TTC549 (cell line): Measurements from ENCODE around the gene YAE1.

Experiments
- FAIRE-seq: peaks from 2 replicates; lab custom pipeline; 2012; peaks lifted over from hg19 to GRCh38; lab: Jason Lieb, UNC

The YAE1 gene

DNA sequence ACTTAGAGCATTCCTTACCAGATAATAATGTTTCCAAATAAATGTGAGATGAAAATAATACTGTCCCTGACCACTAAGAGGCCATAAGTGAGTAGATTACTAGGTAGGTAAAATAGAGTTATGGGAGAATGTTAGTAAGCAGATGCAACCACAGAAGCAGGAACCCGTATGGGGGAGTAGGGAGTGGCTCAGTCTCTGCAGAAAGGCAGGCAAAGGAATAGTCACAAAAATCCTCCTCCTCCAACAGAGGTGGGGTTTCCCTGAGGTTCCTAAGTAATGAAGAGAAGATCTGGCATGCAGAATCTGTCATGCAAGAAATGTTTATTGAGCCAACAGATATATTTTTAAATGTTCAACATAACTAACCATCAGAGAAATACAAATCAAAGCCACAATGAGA, 9.0 kb upstream of the YAE1 start:
- no peak for FAIRE-seq

DNA sequence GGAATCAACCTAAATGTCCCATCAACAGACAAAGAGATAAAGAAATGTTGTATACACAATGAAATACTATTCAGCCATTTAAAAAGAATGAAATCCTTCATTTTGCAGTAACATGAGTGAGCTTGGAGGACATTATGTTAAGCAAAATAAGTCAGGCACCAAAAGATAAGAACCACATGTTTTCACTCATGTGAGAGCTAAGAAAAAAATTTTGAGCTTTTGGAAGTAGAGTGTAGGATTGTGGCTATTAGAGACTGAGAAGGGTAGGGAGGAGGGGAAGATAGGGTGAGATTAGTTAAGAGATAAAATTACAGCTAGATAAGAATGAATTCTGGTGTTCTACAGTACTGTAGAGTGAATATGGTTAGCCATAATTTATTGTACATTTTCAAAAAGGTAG, 8.3 kb upstream of the YAE1 start:
- FAIRE-seq = no peak

DNA sequence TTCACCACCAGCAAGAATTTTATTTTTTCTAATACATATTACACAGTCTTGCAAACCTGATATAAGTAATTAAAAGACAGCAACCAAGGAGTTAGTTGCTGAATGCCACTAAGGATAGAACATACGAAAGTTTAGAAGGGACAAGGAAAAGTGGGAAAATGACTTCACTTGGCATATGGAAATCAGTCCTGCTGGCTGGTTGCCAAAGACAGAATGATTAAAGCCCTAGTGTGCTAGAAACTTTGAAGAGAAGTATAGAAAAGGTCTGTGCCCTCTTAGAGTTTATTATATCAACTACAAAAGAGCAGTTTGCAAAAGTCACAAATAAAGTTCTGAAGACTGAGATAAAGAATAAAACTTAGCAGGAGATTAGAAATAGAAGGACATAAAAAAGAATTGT, 5.8 kb upstream of the YAE1 start:
- FAIRE-seq = no peak

DNA sequence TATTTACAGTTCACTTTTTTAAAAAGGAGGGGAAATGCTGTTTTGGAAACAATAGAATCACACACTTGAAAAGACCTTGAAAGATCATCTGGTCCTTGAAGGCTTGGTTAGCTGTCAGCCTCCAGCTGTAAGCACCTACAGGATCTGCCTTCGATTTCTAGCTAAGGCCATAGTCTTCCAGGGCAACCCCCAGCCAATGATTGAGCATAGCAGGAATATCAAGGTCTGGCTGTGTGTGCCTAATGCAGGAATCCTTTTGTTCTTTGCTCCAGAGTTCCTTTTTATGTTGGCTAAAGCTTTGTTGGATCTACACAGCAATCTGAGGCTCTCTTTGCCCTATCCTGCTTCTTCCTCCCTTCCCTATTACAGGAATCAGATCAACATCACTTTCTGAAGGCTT, 5.2 kb upstream of the YAE1 start:
- no peak for FAIRE-seq

DNA sequence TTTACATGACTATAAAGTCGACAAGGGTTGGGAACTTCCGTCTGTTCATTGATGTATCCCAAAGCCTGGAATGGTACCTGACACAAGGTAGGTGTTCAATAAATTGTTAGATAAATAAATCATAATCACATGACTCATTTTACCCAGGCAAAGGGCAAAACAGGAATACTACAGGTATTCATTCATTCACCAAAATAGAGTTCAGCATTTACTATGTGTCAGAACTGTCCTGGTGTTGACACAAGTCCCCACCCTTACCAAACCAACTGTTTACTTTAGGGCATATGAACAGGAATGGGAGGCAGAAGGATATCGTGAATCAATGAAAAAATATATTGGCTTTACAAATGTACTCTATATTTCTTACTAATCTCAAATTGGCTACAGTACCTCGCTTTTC, 666 bp upstream of the YAE1 start:
- no peak for FAIRE-seq

DNA sequence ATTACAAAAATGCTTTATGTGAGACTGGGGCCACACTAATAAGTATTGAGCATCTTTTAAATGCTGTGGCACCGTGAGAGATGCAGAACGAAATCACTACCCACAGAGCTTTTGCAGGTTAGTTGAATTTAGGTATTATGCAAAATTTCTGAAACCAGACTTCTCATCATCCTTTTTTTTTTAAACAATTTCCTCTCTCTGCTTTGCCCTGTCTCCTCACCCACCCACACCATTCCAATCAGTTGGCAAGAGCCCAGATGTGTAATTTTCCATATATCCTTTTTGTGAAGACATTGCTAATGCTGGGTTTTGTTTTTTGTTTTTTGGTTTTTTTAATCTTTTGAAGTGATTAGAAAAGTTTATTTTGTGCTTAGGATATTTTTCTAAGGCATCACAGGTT, 1.1 kb downstream of the YAE1 start:
- FAIRE-seq = no peak

DNA sequence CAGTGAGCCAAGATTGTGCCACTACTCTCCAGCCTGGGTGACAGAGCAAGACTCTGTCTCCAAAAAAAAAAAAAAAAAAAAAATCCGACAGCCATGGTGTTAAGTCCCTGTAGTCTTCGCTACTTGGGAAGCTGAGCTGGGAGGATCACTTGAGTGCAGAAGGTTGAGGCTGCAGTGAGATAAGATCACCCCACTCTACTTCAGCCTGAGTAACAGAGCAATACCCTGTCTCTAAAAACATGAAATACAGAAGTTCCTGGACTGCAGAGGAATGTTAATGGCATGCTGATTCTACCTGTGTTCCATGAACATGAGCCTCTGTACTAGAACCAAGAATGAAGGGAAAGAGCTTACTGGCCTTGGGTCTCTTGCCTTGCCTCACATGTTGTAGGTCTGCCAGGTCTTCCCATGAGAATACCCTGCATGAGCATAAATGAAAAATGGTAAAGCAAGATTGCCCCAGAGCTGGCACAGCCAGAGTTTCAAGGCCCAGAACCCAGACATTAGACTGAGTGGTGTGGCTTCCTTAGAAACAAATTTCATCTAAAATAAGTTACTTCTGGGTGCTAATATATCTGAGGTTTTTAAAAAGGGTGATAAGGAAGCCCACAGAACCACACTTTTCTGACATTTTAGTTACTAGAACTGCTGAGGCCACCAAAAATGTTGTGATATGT, 8.6 kb downstream of the YAE1 start:
- FAIRE-seq = no peak

DNA sequence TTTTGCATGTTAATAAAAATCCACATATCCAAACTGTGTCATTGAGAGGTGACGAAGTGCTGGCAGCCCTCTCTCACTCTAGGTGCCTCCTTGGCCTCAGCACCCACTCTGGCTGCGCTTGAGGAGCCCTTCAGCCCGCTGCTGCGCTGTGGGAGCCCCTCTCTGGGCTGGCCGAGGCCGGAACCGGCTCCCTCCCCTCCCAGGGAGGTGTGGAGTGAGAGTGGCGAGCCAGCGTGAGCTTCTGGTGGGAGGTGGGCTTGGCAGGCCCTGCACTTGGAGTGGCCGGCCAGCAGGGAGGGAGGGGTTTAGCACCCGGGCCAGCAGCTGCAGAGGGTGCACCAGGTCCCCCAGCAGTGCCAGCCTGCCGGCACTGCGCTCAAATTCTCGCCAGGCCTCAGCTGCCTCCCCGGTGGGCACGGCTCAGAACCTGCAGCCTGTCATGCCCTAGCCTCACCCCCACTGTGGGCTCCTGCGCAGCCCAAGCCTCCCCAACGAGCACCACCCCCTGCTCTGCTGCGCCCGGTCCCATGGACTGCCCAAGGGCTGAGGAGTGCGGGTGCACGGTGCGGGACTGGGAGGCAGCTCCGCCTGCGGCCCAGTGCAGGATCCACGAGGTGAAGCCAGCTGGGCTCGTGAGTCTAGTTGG, 11.1 kb downstream of the YAE1 start:
- FAIRE-seq = no peak

DNA sequence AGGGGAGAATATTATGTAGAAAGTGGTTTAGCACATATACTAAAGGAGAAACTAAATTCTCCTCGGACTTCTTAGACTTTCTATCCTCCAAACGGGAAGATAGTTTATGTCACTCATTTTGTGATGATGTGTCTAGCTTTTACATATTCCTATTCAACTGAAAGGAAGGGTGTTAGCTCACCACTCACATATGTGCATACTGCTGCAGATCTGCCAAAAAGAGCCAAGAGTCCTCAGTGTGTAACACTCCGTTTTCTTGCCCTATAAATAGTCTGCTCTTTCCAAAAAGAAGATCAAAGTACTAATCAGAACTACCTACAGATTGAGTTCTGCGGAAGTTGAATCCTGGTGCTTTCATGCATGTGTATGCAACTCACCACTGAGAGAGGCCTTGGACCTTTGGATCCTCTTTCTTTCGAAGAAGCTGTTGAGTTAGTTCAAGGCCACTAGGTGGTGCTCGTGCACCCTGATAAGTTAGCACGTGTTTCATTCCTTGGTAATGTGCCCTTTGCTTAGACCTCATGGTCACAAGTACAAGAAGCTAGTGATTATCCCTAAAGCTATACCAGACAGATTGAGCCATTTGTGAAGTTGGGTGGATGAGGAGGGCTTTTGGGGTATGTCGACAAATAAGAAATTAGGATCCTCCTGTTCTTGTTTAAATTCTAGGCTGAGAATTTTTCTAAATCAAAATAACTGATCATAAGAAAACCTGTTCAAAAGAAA, 14.1 kb downstream of the YAE1 start:
- FAIRE-seq = peak; percentile 86

DNA sequence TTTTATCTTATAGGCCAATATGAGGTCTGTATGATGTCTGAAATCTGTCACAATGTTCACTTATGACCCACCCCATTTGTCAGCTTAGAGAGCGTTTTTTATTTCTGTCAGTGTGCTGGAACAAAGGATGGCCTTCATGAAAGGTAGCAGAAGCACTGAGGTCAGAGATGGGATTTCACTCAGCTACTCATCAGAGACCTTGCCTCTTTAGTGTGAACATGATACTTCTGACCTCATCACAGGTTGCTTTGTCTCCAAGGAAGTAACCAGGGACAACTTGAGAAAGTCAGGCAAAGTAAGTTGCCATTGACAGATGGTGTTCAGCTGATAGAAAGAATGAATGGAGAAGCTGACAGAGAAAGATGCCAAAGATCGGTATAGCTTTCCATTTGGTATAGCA, 16.3 kb downstream of the YAE1 start:
- no peak for FAIRE-seq

DNA sequence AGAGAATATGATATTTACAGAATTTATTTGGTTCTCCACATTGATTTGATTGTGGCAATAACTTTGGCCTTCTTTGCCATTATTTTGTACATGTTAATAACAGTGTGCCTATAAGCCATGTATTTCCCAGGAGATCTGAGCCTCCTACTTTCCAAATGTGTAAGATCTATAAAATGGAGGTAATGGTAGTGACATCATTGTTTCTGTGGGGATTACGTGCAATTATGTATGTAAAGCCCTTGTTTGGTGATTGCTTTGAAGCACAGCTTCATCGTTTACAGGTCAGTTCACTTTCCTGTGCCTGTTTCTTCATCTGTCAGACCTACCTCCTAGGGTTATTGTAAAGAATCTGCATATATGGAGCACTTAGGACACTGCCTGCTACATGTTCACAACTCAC, 17.3 kb downstream of the YAE1 start:
- no peak for FAIRE-seq

DNA sequence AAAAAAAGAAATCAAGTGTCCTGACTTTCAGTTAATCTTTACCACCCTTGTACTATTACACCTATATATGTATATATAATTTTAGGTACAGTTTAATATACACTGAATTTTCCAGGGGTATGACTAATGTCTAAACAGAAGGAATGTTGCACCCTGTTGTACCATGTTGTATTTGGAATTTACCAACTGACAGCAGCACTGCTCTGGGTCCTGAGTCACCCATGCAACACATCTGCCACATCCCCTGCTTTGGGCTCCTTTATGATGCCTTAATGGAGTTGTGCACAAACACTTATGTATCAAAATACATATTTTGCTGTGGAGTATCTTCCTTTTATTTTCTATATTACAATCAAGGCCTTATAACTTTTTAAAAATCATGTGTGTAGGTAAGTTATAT, 21.2 kb downstream of the YAE1 start:
- no peak for FAIRE-seq

DNA sequence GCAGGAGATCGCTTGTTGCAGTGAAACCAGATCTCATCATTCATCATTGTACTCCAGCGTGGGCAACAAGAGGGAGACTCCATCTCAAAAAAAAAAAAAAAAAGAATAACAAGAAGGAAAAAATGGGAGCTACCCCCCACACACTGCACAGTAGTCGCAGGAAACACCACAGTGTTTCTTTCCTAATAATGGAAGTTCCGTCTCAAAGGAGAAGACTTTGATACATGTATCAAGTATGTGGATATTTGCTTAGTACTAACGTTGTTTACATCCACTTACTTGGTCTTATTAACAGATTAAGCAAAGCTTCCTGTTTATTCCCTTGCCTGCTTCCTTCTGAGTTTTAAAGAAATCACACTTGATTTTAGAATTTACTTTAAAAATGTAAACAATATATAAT, 22.2 kb downstream of the YAE1 start:
- no peak for FAIRE-seq

DNA sequence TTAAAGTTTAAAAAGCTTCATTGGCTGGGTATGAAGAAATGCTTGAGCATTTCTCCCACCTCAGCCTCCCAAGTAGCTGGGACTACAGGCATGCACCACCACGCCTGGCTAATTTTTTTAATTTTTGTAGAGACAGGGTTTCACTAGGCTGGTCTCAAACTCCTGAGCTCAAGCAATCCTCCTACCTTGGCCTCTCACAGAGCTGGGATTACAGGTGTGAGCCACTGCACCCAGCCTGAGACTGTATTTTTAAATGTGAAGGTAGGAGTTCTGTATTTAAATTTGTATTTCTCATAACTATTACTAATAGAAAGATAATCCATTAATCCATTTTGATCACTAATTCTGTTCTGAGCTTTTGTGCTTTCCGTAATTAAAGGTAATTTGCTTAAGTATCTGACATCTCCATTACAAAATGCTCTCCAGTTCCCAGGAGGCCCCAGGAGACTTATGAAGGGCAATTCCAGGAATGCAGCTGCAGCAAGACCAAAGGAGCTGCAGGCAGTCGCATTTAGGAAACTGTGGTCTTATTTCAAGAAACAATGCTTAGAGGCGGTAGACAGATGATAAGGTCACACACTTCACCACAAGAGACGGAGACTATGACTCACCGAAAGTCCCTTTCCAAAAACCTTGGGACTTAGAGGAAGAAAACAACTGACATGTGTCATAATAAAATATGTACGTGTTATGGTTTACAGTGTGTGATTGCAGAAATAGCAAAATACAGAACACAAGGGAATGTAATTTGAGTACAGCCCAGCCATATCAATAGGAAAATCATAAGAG, 23.3 kb downstream of the YAE1 start:
- no peak for FAIRE-seq

DNA sequence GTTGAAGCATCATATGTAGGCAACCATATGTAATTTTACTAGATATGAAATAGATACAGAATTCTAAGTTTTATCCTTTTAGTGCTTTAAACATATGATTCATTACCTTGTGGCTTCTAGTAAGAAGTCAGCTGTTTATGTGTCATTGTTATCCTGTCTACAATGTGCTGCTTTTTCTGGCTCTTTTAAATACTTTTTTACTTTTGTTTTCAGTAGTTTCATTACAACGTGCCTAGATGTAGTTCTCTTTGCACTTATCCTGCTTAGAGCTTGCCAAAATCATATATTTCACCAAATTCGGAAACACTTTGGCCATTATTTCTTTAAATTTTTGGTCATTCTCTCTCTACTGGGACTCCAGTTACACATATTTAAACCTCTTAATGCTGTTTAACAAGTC, 26.4 kb downstream of the YAE1 start:
- no peak for FAIRE-seq

DNA sequence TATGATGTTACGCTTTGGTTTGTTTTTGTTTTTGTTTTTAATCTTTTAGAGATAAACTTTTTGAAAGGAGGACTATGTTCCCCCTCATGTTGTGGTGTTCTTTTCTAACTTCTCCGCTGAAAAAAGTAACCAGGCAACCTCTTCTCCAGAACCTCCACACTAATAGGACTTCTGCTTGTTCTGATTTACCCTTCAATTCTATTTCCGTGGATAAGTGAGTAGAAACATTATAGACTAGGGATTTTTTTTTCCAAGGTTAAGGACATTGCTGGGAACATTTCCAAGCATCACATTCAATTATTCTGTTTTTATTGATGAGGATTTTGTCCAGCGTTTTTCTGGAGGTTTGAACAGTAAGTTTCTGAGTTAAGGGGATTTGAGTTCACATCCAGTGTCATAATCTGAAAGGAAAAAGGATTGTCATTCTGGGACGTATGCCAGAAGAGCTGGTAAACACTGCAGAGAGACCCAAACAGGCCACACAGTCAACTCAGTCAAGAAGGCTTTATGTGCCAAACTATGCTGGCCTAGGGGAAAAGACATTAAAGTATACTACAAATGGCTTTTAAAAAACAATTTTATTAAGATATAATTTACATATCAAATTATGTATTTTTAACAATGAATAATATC, 28.9 kb downstream of the YAE1 start:
- no peak for FAIRE-seq

DNA sequence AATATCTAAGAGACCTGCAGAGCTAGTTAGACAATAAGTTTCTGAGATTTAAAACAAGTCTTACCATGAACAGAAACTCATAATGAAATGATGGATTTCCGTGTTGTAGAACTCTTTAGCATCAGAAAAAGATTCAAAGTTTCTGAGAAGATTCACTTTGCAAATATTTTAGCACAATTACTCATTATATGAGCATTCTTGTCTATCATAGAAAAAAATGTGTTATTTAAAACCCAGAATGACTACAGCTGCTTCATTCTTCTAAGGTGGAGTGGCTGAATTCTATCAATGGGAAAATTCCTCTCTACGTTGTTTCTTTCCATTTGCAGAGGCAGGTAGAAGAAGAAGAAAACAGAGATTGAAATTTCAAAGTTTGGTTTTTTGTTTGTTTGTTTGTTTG, 36.1 kb downstream of the YAE1 start:
- no peak for FAIRE-seq

DNA sequence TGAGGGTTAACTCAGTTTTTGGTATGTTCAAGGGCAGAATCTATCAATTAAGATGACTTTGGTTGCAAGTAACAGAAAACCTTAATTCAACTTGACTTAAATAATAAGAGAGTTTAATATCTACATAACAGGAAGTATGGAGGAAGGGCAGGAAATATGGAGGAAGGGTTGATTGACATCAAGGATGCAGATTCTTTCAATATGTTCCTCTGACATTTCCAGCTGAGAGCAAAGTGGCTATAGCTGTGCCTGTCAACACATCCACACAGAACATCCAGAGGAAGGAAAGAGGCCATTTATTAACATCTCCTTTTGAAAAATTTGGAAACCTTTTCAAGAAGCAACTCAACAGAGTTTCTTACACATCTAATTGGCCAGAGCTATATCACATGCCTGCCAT, 37.7 kb downstream of the YAE1 start:
- FAIRE-seq = no peak

DNA sequence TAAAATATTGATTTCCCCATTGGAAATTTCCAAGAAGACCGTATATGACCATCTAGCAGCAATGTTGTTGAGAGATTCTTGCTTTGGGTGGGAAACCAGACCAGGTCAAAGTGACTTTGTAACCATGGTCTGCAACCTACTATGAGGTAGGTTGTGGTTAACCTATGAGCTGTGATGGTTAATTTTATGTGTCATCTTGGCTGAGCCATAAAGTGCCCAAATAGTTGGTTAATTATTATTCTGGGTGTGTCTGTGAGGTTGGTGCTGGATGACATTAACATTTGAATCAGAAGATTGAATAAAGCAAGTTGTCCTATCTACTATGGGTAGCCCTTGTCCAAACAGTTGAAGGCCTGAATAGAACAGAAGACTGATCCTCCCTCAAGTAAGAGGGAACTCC, 38.9 kb downstream of the YAE1 start:
- no peak for FAIRE-seq

DNA sequence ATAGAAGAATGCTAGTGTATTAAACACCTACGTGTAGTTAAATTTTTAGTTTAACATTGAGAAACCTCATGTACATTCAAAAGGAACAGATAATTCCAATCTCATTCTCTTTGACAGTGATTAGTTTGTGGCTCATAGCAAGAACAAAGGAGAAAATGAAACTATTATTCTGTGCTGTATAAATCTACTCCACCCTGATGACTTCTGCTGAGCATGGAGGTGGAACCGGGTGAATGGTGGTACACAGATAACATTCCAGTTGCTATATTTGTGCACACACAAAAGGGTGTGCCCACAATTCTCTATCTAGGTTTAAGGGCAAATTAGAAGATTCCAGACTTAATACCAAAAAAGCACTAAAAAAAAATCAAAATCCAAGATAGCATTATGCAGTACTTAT, 40.1 kb downstream of the YAE1 start:
- no peak for FAIRE-seq

DNA sequence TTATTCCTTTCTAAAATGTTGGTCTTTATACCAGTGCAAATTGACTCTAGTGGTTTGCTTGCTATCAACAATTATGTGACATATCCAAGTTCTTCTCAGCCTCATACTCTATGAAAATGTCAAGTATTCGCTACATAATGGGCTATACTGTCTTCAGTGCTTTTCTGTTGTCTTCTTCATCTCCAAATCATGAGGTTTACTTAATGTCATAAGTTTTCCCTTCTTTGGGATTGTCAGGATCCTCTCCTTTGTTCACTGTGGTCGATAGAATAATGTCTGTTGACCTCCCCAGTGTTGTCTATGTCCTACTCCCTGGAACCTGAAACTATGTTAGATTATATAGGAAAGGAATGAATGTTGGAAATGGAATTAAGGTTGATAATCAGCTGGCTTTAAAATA, 40.7 kb downstream of the YAE1 start:
- no peak for FAIRE-seq

DNA sequence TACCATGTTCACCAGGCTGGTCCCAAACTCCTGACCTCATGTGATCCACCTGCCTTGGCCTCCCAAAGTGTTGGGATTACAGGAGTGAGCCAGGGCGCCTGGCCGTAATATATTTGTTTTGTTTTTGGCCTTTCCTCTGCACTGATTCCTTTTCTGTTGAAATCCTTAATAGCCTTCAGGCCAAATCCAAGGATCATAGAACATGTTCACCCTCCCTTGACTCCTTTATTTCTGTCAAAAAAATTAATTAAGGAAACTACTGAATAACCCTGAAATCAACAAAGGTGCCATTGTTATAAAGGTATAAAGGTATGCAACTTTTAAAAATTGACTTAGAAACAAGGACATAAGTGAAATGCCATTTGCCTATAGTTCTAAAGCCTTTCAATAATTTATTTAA, 41.7 kb downstream of the YAE1 start:
- no peak for FAIRE-seq

DNA sequence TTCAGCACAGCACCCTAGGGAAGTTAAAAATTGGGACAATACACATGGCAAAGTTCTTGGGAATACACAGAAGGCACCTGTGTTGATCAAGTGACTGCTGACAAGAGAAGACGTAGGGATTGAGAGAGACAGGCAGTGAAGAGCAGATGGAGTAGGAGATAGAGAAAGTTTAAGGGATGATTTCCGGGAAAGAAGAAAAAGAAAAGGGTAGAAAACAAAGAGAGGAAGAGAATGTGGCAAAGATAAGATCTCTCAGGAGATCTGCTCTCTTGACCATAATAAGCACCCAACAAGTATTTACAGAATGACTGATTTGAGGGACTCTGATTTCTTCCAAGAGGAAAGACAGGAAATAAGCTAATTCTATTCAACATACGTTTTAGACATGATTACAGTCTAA, 42.1 kb downstream of the YAE1 start:
- no peak for FAIRE-seq
